Gastrocnemius medialis (tissue), 4 donors: ENCODE measurements around the gene FPGS.

ENCODE experiments used
- CTCF ChIP-seq, 5 experiments: fragments of 450-650 bp in 3 of 5; fragments of 200-600 bp in 2 of 5; sonication (generic) in 2 of 5; IDR thresholded peaks in 4 of 5; conservative IDR thresholded peaks in 1 of 5; 1 replicate in 4 of 5; 2 replicates in 1 of 5; pipeline ENCODE4 v1.5.1; 2016 to 2019; ENCODE audit warnings: antibody characterized with exemption in 5 of 5, mild to moderate bottlenecking in 3 of 5, moderate library complexity in 3 of 5
- POLR2A ChIP-seq, 2 donors: fragments of 450-650 bp; IDR thresholded peaks; one replicate each; pipeline ENCODE4 v1.6.1; 2017; ENCODE audit warnings: antibody characterized with exemption in 2 of 2, mild to moderate bottlenecking in 2 of 2, moderate library complexity in 2 of 2

DNA sequence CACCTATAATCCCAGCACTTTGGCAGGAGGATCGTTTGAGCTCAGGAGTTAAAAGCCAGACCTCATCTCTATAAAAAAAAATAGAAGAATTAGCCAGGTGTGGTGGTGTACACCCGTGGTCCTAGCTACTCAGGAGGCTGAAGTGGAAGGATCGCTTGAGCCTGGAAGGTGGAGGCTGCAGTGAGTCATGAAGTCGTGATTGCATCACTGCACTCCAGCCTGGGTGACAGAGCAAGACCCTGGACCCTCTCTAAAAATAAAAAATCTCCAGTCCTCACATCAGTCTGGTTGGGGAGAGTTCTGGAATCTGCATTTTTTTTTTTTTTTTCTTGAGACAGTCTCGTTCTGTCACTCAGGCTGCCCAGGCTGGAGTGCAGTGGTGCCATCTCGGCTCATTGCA, 9.3 kb downstream of the FPGS start:
- no peak for TF ChIP-seq CTCF (IDR thresholded peaks at IDR 0.05 in 4 of 5, conservative IDR thresholded peaks at IDR 0.05 in 1 of 5)
- no peak for TF ChIP-seq POLR2A (IDR thresholded peaks at IDR 0.05)
